Activated CD8-positive, alpha-beta memory T cell treated with anti-CD3 and anti-CD28 coated beads, Interleukin-2, amount 10 ng/mL, durations not matched to agents 7 days and 5 days (primary cell): ENCODE results near the gene ZFYVE28. TPM values are rescaled to one million over a fixed set of nuclear protein-coding genes. Genes with fewer than 3 reads are reported as not detected.

Experiments used
- ATAC-seq: fragments of 150-1000 bp; cut with Tn5 transposase; one replicate; pipeline ENCODE4 v1.10.0; 2021; ENCODE audit warnings: moderate library complexity
- CTCF ChIA-PET: fragments of 350-600 bp; sonication (Branson Sonifier 250); formaldehyde crosslinking; loops from one replicate; lab custom pipeline; 2021; ENCODE audit warnings: antibody characterized with exemption; lab: Charles Lee
- DNase-seq: peaks from one replicate; pipeline ENCODE4 v3.0.0-alpha.2; 2020
- H3K27ac Mint-ChIP-seq: one replicate; pipeline ENCODE4 v1.8.0; 2021; ENCODE audit warnings: mild to moderate bottlenecking, mixed read lengths
- H3K27me3 Mint-ChIP-seq: one replicate; pipeline ENCODE4 v1.8.0; 2021; ENCODE audit warnings: mixed read lengths
- H3K36me3 Mint-ChIP-seq: one replicate; pipeline ENCODE4 v1.8.0; 2021; ENCODE audit warnings: mild to moderate bottlenecking, mixed read lengths
- H3K4me1 Mint-ChIP-seq: one replicate; pipeline ENCODE4 v1.8.0; 2021; ENCODE audit warnings: mixed read lengths
- H3K4me3 Mint-ChIP-seq: one replicate; pipeline ENCODE4 v1.8.0; 2021; ENCODE audit warnings: mild to moderate bottlenecking, moderate library complexity, mixed read lengths
- H3K9me3 Mint-ChIP-seq: one replicate; pipeline ENCODE4 v1.8.0; 2022; ENCODE audit warnings: low read depth, mixed read lengths
- total RNA-seq, 2 experiments: library from RNA; stranded (reverse); gene quantifications; one replicate each; pipeline ENCODE4 v1.2.3, GENCODE V29; 2021

ZFYVE28 gene
- total RNA-seq, 2 experiments from 2014 or later = 12.5 to 30.3 TPM

DNA sequence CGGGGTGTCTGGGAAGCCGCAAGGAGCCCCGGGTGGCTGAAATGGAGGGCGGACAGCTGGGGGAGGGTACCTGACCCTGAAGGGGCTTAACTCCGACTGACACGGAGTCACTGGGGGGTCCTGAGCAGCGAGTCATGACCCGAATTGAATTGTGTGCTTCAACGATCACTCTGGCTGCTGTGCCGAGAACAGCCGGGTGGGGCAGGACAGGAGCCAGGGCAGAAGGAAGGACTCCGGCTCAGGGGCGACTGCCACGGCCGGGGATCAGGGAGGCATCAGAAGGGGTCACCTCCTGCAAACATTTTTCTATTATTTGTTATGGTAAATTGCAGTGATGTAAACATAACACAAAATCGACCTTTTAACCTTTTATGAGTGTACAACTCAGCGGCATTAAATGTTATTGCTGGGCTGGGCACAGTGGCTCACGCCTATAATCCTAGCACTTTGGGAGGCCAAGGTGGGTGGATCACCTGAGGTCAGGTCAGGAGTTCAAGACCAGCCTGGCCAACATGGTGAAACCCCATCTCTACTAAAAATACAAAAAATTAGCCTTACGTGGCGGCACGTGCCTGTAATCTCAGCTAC is 21.6 kb downstream of the ZFYVE28 start:
- no peak for ATAC-seq
- CTCF ChIA-PET = interaction anchor here (1.5 kb wide), 1 partner anchor 16 kb away, joined by 8 read pairs; no protein-coding TSS in a partner anchor
- no peak overlapping the region for H3K4me3 Mint-ChIP-seq
- H3K27me3 Mint-ChIP-seq = no peaks in the 10 kb centered on the region
- peaks cover 29% of the 10 kb centered on the region for H3K4me1 Mint-ChIP-seq
- H3K27ac Mint-ChIP-seq = no peak overlapping the region
- no peaks in the 10 kb centered on the region for H3K36me3 Mint-ChIP-seq
- no peaks in the 10 kb centered on the region for H3K9me3 Mint-ChIP-seq
- DNase-seq = no peak

DNA sequence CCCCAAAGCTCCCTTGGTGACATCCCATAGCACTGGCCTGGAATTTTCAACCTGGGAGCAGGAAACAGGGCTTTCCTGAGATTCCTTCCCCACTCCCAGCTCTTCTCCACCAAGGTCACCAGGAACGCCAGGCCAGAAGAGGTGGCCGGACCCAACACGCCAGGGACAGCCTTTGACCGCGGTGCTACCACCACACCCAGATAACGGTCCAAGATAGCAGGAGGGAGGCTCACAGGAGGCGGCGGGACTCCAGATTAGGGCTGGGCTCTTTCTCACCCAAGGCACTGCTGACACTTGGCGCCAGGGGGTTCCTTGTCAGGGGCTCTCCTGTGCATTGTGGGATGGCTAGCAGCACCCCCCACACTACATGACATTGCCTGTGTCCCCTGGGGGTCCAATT is 22.9 kb downstream of the ZFYVE28 start:
- Mint-ChIP-seq H3K4me3 (no peak overlapping the region), H3K27ac (no peak overlapping the region), H3K27me3 (no peaks in the 10 kb centered on the region), H3K36me3 (no peaks in the 10 kb centered on the region), H3K9me3 (no peaks in the 10 kb centered on the region), H3K4me1 (peaks cover 23% of the 10 kb centered on the region)
- CTCF ChIA-PET = interaction anchor here (1.2 kb wide), 1 partner anchor 67 kb away, joined by 3 read pairs; no protein-coding TSS in a partner anchor
- ATAC-seq = no peak
- no peak for DNase-seq

DNA sequence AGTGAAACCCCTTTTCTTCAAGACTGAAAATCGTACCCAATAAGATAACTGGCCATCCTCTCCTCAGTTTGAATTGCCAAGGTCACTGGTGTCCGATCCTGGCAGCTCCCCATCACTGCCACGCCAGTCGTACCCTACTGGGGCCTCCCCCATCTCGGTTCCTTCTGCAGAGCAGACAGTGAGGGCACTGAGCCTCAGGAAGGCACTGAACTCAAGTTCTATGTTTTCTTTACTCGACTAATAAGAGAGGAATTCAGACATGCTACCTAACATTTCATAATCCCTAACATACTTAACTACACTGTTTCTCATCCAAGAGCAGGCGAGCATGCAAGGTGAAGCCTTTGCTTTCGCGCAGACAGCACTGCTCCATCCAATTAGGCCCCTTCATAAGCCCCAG is 23.4 kb downstream of the ZFYVE28 start:
- H3K9me3 Mint-ChIP-seq = no peaks in the 10 kb centered on the region
- H3K4me3 Mint-ChIP-seq = no peak overlapping the region
- H3K4me1 Mint-ChIP-seq = peaks cover 24% of the 10 kb centered on the region
- no peak overlapping the region for H3K27ac Mint-ChIP-seq
- no peaks in the 10 kb centered on the region for H3K27me3 Mint-ChIP-seq
- DNase-seq = no peak
- CTCF ChIA-PET = interaction anchor here (1.2 kb wide), 1 partner anchor 67 kb away, joined by 3 read pairs; no protein-coding TSS in a partner anchor
- H3K36me3 Mint-ChIP-seq = no peaks in the 10 kb centered on the region
- ATAC-seq = no peak

DNA sequence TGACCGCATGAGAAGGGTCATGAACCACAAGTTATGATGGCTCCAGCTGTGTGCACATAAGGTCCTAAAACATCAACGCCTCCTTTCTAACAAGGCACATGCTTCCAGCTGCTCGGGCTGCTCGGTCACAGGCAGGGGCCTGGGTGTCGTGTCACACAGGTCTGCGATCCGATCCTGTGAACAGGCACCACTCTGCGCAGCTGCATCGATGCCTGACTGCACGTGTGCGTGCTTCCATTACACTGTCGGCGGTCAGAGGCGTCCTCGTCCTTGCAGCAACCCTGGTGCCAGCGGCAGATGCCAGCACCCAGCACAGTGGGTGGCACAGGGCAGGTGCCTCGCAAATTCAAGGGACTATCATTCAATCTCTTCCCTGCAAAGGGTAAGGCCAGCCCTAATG is 23.9 kb downstream of the ZFYVE28 start:
- CTCF ChIA-PET = interaction anchor here (1.2 kb wide), 2 partner anchors 8 to 68 kb away, joined by 3 to 5 read pairs; no protein-coding TSS in a partner anchor
- no peak for ATAC-seq
- no peak for DNase-seq
- H3K27me3 Mint-ChIP-seq = no peaks in the 10 kb centered on the region
- H3K36me3 Mint-ChIP-seq = no peaks in the 10 kb centered on the region
- no peak overlapping the region for H3K4me3 Mint-ChIP-seq
- no peaks in the 10 kb centered on the region for H3K9me3 Mint-ChIP-seq
- peaks cover 27% of the 10 kb centered on the region for H3K4me1 Mint-ChIP-seq
- H3K27ac Mint-ChIP-seq = no peak overlapping the region

DNA sequence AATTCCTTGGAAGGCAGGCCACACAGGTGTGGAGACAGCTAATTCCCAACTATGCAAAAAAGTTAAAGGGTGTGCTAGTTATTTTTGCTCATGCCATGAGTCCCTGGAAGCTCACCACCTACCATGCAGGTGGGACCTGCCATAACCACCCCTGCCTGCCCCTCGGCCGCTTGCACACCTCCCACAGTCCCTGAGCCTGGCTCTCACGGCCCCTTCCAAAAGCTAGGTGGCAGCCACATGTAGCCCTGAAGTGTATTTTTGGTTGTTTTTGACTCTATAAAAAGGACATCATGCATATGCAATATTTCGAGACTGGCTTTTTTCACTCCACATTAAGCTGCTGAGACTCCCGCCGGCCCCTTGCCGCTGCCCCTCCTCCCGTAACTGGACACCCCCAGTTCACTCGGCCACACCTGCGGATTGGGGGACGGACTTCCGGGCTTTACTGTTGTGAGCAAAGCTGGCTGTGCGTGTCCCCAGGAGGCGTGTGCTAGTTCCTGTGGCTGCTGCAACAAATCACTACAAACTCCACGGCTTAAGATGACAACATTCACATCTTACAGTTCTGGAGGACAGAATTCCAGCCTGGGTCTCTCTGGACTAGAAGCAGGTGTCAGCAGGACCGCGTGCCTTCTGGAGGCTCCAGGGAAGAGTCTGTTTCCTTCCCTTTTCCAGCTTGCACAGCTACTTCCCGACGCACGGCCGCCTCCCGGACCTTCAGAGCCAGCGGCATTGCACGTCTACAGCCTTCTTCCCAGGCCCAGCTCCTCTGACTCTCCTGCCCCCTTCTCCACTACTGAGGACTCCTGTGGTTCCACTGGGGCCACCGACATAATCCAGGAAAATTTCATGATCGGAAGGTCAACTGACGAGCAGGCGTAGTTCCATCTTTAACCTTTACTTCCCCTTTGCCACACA is 24.8 kb downstream of the ZFYVE28 start:
- H3K9me3 Mint-ChIP-seq = no peaks in the 10 kb centered on the region
- peaks cover 34% of the 10 kb centered on the region for H3K4me1 Mint-ChIP-seq
- DNase-seq (no peak), ATAC-seq (peak; percentile 70)
- CTCF ChIA-PET = interaction anchor here (0.7 to 2.0 kb wide), 6 partner anchors 9 to 173 kb away, joined by 3 to 6 read pairs (median 4); partner anchors contain the start of gene RNF4
- H3K27me3 Mint-ChIP-seq = no peaks in the 10 kb centered on the region
- no peak overlapping the region for H3K4me3 Mint-ChIP-seq
- H3K36me3 Mint-ChIP-seq = no peaks in the 10 kb centered on the region
- no peak overlapping the region for H3K27ac Mint-ChIP-seq

DNA sequence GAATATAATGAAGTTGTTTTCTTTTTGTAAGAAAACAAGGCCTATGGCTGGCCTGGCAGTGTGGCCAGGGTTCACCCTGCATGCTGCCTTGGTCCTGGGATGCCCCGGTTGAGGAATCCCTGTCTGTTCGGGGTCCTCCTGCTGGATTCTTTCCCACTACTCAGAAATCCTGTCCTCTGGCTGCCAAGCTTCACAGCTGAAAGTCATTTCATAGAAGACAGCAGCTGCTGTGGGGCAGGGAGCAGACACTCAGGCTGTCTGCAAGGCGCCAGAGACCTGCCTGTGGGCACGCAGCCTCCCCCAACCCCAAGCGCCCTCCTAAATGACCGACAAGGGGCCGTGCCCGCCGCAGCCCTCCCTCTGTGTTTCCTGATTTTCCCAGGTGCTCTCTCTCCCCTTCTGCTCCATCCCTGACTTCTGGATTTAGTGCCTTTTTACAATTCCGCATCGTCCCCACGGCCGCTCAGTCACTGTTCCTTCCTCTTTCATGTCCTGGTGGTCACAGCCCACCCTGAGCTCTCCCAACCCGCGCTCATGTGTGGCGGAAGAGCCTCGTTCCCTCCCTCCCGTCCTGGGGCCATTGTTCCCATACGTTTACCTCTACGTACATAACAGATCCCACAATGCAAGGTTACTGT is 27.5 kb downstream of the ZFYVE28 start:
- no peaks in the 10 kb centered on the region for H3K9me3 Mint-ChIP-seq
- CTCF ChIA-PET = interaction anchor here (0.7 kb wide), 1 partner anchor 21 kb away, joined by 4 read pairs; no protein-coding TSS in a partner anchor
- H3K4me1 Mint-ChIP-seq = peaks cover 34% of the 10 kb centered on the region
- no peaks in the 10 kb centered on the region for H3K36me3 Mint-ChIP-seq
- H3K27me3 Mint-ChIP-seq = no peaks in the 10 kb centered on the region
- H3K4me3 Mint-ChIP-seq = no peak overlapping the region
- no peak for DNase-seq
- no peak for ATAC-seq
- H3K27ac Mint-ChIP-seq = no peak overlapping the region

DNA sequence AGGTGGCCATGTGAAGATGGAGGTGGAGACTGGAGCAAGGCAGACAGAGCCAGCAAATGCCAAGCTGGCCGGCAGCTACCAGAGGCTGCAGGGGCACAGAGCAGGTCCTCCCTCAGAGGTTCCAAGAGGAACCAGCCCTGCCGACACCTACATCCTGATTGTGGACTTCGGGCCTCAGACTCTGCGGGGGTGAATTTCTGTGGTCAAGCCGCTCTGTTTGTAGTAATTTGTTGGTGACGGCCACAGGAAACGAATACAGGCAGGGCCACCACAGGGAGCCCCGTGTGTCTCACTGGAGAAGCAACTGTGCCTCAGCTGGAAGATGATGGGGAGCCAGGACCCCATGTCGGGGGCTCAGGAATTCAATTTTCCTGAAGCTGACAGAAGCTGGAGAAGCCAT is 28.3 kb downstream of the ZFYVE28 start:
- ATAC-seq (no peak), DNase-seq (no peak)
- no peaks in the 10 kb centered on the region for H3K36me3 Mint-ChIP-seq
- no peaks in the 10 kb centered on the region for H3K27me3 Mint-ChIP-seq
- CTCF ChIA-PET = no interaction called here
- peaks cover 34% of the 10 kb centered on the region for H3K4me1 Mint-ChIP-seq
- no peak overlapping the region for H3K27ac Mint-ChIP-seq
- no peak overlapping the region for H3K4me3 Mint-ChIP-seq
- H3K9me3 Mint-ChIP-seq = no peaks in the 10 kb centered on the region

DNA sequence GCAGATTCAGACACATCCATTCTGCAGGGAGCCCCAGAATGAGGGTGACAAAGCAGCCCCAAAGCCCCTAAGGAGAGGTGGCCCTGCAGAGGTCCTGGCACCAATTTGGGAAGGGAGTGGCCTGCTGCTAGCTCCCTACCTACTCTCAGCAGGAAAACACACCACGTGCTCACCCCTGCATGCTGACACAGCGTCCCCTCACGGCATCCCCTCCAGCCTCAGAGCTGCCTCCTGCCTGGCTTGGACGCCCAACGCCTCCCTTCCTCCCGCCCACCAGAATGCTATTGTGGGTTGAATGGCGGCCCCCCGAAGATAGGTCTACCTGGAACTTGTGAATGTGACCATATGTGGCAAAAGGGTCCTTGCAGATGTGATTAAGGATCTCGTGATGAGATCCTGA is 28.8 kb downstream of the ZFYVE28 start:
- Mint-ChIP-seq H3K27me3 (no peaks in the 10 kb centered on the region), H3K36me3 (no peaks in the 10 kb centered on the region), H3K27ac (no peak overlapping the region), H3K9me3 (no peaks in the 10 kb centered on the region), H3K4me1 (peaks cover 32% of the 10 kb centered on the region), H3K4me3 (no peak overlapping the region)
- CTCF ChIA-PET = no interaction called here
- DNase-seq (no peak), ATAC-seq (no peak)

DNA sequence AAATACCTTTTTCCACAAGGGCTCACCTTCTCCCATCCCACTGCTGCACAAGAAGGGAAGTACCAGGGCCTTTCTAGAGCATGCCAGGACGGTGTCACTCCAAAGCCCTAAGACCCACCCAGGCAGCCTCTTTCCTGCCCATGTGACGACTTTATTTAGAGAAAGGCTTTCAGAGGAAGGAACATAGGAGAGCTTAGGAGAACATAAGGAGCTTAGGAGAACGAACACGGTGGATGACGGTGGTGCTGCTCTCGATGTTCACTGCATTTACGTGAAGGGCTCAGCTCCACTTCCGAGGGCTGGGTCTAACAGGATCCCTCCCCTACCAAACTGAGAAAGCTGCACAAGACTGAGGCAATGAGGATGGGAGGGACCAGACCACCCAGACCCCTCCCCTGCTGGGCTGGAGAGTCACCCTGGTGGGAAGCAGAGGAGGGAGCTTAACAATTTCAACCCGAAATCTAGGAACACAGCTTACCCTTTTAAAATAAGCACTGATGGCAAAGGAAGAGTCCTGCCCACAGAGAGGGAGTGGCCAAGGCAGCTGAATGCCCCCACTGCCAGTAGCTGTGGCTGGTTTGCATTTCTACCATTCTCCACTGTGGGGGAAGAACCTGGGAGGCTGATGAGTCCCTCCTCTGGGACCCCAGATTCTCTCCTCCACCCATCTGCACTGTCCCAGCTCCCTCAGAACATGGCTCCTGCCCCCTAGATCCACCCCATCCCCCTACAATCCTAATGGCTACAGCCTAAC is 29.8 kb downstream of the ZFYVE28 start:
- H3K27ac Mint-ChIP-seq = no peak overlapping the region
- DNase-seq = no peak
- peaks cover 22% of the 10 kb centered on the region for H3K4me1 Mint-ChIP-seq
- no peaks in the 10 kb centered on the region for H3K27me3 Mint-ChIP-seq
- CTCF ChIA-PET = no interaction called here
- H3K4me3 Mint-ChIP-seq = no peak overlapping the region
- no peaks in the 10 kb centered on the region for H3K9me3 Mint-ChIP-seq
- no peaks in the 10 kb centered on the region for H3K36me3 Mint-ChIP-seq
- ATAC-seq = no peak

DNA sequence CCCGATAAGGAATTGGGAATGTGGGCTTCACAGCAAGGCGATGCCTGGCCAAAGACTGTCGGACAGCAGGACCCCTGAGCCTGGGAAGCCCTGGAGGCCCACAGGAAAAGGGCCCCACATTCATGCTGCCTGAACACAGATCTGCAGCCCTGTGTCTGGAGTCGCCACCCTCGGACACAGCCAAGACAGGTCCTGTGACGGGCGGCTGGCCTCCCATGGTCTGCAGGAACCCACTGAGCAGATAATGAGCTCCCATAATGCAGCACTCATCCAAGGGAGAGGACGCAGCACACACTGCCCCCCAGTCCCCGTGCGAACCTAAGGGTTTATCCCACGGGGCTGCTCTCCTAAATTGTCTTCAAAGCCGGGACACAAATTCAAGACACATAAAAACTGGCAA is 30.6 kb downstream of the ZFYVE28 start:
- H3K9me3 Mint-ChIP-seq = no peaks in the 10 kb centered on the region
- CTCF ChIA-PET = interaction anchor here (0.6 to 0.9 kb wide), 2 partner anchors 225 to 304 kb away, joined by 3 read pairs; no protein-coding TSS in a partner anchor
- H3K27ac Mint-ChIP-seq = no peak overlapping the region

DNA sequence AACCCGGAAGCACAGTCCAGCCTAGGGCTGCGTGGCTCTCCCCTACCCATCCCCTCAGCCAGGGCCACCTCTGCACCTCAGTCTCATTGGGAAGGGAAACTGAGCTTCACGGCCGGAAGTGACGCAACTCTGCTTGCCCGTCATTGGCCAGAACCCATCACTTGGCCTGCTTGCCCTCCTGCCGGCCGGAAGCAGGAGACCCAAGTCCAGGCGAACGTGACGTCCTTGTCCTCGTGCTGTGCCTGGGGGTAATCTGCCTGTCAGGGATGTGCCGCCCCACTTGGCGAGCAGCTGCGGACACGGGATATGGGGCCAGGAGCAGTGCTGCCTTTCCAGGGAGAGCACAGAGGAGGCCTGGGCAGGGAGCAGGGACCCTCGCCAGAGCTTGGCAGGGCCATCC is 31.2 kb downstream of the ZFYVE28 start:
- Mint-ChIP-seq H3K27me3 (no peaks in the 10 kb centered on the region), H3K4me3 (no peak overlapping the region), H3K9me3 (no peaks in the 10 kb centered on the region), H3K36me3 (peaks cover 3% of the 10 kb centered on the region), H3K4me1 (peaks cover 18% of the 10 kb centered on the region), H3K27ac (no peak overlapping the region)
- ATAC-seq = no peak
- DNase-seq = no peak
- CTCF ChIA-PET = interaction anchor here (0.6 to 0.9 kb wide), 2 partner anchors 226 to 304 kb away, joined by 3 read pairs; no protein-coding TSS in a partner anchor

More for the DNA sequence above, 30.6 kb downstream of the ZFYVE28 start:
- Mint-ChIP-seq H3K27me3 (no peaks in the 10 kb centered on the region), H3K4me1 (peaks cover 18% of the 10 kb centered on the region), H3K36me3 (peaks cover 1% of the 10 kb centered on the region), H3K4me3 (no peak overlapping the region)
- no peak for DNase-seq
- ATAC-seq = no peak

DNA sequence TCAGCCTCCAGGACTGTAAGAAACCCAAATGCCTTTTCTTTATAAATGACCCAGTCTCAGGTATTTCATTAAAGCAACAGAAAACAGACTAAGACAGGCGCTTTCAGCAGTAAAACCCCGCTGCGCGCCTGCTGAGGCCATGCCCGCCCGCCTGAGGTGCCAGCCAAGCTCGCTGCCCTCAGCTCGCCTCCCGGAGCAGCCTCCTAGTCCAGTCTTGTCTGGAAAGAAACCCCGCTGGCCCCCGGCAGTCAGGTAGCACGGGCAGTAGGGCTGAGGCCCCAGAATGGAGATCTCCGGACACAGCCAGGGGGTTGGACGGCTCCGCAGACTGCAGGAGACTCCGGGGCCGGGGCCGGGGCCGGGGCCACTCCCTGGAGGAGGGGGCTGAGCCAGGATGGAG is 31.7 kb downstream of the ZFYVE28 start:
- peaks cover 3% of the 10 kb centered on the region for H3K36me3 Mint-ChIP-seq
- no peak overlapping the region for H3K4me3 Mint-ChIP-seq
- no peak for ATAC-seq
- H3K27ac Mint-ChIP-seq = no peak overlapping the region
- CTCF ChIA-PET = no interaction called here
- DNase-seq = no peak
- H3K9me3 Mint-ChIP-seq = no peaks in the 10 kb centered on the region
- H3K4me1 Mint-ChIP-seq = peaks cover 18% of the 10 kb centered on the region
- no peaks in the 10 kb centered on the region for H3K27me3 Mint-ChIP-seq

DNA sequence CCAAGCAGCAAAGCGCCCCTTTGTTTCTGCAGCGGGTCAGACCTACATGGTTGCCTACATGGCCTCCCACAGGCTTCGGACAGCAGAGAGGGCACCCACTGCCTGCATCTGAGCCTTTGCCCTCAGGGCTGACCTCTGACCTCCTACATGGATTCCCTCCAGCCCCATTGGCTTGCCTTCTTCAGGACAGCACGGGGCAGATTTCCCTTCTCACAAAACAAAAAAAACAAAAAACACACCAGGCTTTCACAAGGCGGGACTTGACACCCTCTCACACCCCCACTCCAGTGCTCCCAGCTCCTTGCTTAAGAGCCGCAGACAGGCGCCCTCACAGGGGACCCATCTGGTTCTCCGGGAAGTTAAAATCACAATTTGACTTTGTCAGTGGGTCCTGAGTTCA is 32.9 kb downstream of the ZFYVE28 start:
- Mint-ChIP-seq H3K36me3 (peaks cover 3% of the 10 kb centered on the region), H3K27me3 (no peaks in the 10 kb centered on the region), H3K9me3 (no peaks in the 10 kb centered on the region), H3K4me1 (peaks cover 11% of the 10 kb centered on the region), H3K27ac (no peak overlapping the region), H3K4me3 (no peak overlapping the region)
- CTCF ChIA-PET = no interaction called here
- no peak for DNase-seq
- no peak for ATAC-seq
